Activated T-helper 1 cell treated with anti-CD3 and anti-CD28 coated beads, Interleukin-12 subunit alpha, Interleukin-12 subunit beta, Interleukin-2, Interleukin-4 antibody, amounts not matched to agents 30 ng/mL and 10 ng/mL and 1 ng/mL, durations not matched to agents 14 hours and 24 hours and 36 hours (primary cell): ENCODE measurements around the gene RNF138. TPM values are rescaled to one million over a fixed set of nuclear protein-coding genes. Genes with fewer than 3 reads are reported as not detected.
"Not testable (repeated sequence)": the region's sequence is repeated elsewhere in the genome, so short reads cannot be mapped to it uniquely, and the experiment has no call there.

Experiments
- DNase-seq: peaks from one replicate; pipeline ENCODE4 v3.0.0; 2021; ENCODE audit warnings: low spot score
- H3K27ac Mint-ChIP-seq: one replicate; pipeline ENCODE4 v1.8.0; 2021; ENCODE audit warnings: mild to moderate bottlenecking, mixed read lengths
- H3K27me3 Mint-ChIP-seq: one replicate; pipeline ENCODE4 v1.8.0; 2022; ENCODE audit warnings: mild to moderate bottlenecking, moderate library complexity, mixed read lengths; ENCODE audit not compliant: insufficient read depth
- H3K36me3 Mint-ChIP-seq: one replicate; pipeline ENCODE4 v1.8.0; 2021; ENCODE audit warnings: low read depth, mixed read lengths
- H3K4me1 Mint-ChIP-seq: one replicate; pipeline ENCODE4 v1.8.0; 2021; ENCODE audit warnings: low read depth, mixed read lengths
- H3K4me3 Mint-ChIP-seq: one replicate; pipeline ENCODE4 v1.8.0; 2021; ENCODE audit warnings: mild to moderate bottlenecking, moderate library complexity, mixed read lengths
- H3K9me3 Mint-ChIP-seq: one replicate; pipeline ENCODE4 v1.8.0; 2021; ENCODE audit warnings: mixed read lengths
- intact Hi-C: fragments of 100-400 bp; cut with micrococcal nuclease; formaldehyde crosslinking; loops from one replicate; pipeline ENCODE4 v1.15.1; 2024
- total RNA-seq: library from RNA; stranded (reverse); gene quantifications from 2 replicates; pipeline ENCODE4 v1.2.3, GENCODE V29; 2022

RNF138 gene
- total RNA-seq, 1 donor from 2014 or later: 80.5 TPM

DNA sequence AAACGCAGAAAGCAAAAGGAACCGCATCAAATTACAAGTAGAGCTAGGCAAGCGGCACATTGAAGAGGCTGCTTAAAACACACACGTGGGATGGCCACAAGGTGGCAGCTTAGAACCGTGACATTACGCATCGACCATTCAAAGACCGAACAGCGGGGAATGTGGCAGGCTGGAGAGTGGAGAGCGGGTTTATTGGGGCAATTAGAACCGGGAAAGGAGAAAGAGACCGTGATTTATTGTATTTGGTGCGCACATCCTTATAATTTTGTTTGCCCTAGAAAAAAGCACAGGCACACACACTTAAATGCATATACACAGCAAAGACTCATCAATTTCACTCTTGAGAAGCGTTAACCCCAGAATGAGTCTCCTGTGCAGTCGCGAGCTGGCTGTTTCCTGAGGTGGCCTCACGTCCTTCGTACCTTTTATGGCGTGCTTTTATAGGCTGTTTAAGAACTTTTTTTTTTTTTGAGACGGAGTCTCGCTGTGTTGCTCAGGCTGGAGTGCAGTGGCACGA is 66.5 kb downstream of the RNF138 start:
- peaks cover 4% of the 10 kb centered on the region for H3K27me3 Mint-ChIP-seq
- intact Hi-C loops: loop anchor here (1.0 to 10.0 kb wide), 2 partner anchors 117 to 394 kb away; no protein-coding TSS in a partner anchor

DNA sequence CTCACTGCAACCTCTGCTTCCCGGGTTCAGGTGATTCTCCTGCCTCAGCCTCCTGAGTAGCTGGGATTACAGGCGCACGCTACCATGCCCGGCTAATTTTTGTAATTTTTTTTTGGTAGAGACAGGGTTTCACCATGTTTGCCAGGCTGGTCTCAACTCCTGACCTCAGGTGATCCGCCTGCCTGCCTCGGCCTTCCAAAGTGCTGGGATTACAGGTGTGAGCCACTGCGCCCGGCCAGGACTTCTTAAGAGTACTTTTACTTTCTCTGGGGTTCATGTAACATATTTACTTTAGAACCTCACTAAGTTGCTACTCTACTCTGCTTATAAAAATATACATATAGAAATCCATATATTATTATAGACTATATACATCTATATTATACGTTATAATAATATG is 67.0 kb downstream of the RNF138 start:
- not testable (repeated sequence) for H3K9me3 Mint-ChIP-seq, H3K27me3 Mint-ChIP-seq, H3K4me3 Mint-ChIP-seq, H3K27ac Mint-ChIP-seq, H3K4me1 Mint-ChIP-seq, DNase-seq, H3K36me3 Mint-ChIP-seq
- intact Hi-C loops: loop anchor here (1.0 to 10.0 kb wide), 2 partner anchors 116 to 394 kb away; no protein-coding TSS in a partner anchor

More for the DNA sequence above, 66.5 kb downstream of the RNF138 start:
- DNase-seq: peak; percentile 52
- peaks cover 3% of the 10 kb centered on the region for H3K9me3 Mint-ChIP-seq
- H3K36me3 Mint-ChIP-seq: no peaks in the 10 kb centered on the region
- H3K4me3 Mint-ChIP-seq: peak overlapping the region; percentile 62
- H3K27ac Mint-ChIP-seq: no peak overlapping the region
- peaks cover 8% of the 10 kb centered on the region for H3K4me1 Mint-ChIP-seq

DNA sequence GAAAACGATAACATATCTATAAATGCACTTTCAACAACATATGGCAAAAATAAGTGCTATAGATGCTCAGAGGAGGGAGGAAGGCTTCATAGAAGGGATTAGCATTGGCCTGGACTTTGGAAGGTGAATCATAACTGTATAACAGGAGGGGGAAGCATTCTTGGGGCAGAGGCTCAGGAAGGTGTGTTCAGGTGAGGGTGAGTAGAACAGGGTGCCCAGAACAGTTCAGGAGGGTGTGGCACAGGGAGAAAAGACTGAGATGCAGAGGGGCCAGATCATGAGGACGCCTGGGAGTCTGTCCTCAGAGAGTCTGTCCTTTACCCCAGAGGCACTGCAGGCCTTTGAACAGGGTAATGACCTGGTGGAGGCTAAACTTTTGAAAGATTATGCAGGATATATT is 68.9 kb downstream of the RNF138 start:
- peaks cover 6% of the 10 kb centered on the region for H3K4me1 Mint-ChIP-seq
- intact Hi-C loops: no loop called here
- no peak overlapping the region for H3K27ac Mint-ChIP-seq
- H3K9me3 Mint-ChIP-seq: no peaks in the 10 kb centered on the region
- peaks cover 4% of the 10 kb centered on the region for H3K27me3 Mint-ChIP-seq
- H3K4me3 Mint-ChIP-seq: no peak overlapping the region
- H3K36me3 Mint-ChIP-seq: no peaks in the 10 kb centered on the region
- DNase-seq: no peak

DNA sequence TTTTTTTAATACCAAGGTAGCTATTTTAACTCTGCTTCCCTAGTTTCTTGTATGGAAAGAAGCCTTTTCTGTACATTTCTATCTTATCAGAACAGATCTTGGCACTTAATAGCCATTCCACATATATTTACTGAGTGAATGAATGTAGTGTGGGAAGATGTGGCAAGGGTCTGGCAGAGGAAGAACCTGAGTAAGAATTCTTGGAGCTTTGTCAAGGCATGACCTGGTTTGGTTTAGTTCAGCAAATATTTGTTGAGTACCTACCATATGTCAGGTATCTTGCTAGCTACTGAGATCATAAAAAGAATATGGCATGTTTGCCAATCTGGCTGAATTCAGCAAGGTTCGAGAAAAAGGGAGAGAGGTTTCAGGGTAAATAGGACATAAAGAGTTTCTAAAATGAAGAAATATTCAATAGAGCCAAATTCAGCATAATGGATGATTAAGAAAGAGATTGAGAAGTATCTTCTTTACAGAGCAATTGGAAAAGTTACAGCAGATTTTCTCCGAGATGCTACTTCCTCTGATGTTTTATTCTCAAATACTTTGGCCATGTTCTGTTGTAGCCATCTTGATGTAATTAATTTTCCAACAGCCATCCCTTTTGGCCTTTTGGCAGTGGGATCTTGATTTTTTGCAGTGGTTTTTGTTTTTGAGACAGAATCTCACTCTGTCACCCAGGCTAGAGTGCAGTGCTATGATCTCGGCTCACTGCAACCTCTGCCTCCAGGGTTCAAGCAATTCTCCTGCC is 76.5 kb downstream of the RNF138 start:
- Mint-ChIP-seq H3K27ac (no peak overlapping the region), H3K27me3 (peaks cover 4% of the 10 kb centered on the region), H3K4me1 (no peaks in the 10 kb centered on the region), H3K4me3 (no peak overlapping the region), H3K9me3 (no peaks in the 10 kb centered on the region), H3K36me3 (no peaks in the 10 kb centered on the region)
- no peak for DNase-seq
- intact Hi-C loops: no loop called here

DNA sequence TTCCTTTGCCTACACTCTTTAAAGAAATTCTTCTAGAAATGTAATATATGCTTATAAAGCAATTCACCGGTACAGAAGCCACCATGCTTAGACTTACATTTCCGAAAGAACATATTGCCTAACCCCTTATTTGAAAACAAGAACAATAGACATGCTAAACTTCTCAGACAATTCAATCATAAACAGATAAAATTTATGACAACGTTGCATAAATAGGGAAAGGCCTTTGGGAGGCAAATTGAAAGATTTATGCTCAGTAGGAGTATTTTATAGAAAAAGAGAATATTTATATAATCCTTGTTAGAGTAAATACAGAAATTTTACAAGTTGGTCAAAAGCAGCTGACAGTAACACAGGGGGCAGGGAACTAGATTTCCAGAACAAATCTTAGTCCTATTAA is 82.0 kb downstream of the RNF138 start:
- H3K27ac Mint-ChIP-seq: no peak overlapping the region
- H3K36me3 Mint-ChIP-seq: no peaks in the 10 kb centered on the region
- H3K4me3 Mint-ChIP-seq: no peak overlapping the region
- intact Hi-C loops: no loop called here
- DNase-seq: no peak
- no peaks in the 10 kb centered on the region for H3K9me3 Mint-ChIP-seq
- H3K4me1 Mint-ChIP-seq: no peaks in the 10 kb centered on the region
- H3K27me3 Mint-ChIP-seq: peaks cover 4% of the 10 kb centered on the region

DNA sequence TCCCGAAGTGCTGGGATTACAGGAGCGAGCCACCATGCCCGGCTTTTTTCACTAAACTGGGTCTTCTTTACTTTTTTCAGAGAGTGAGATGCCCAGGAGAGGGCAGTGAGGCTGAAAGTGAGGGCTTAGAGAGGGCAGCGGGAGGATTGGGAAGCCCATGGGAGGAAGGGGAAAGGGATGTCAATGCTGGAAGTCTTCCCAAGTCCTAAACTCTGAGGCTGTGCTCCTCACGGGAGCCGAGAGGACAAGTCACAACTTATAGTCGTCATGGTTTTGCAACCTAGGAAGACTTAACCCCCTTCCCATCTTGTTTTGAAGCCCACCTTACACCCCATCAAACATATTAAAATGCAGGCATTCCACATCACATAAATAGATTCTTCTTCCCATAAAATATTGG is 83.0 kb downstream of the RNF138 start:
- DNase-seq: no peak
- intact Hi-C loops: no loop called here
- no peak overlapping the region for H3K27ac Mint-ChIP-seq
- no peaks in the 10 kb centered on the region for H3K9me3 Mint-ChIP-seq
- no peaks in the 10 kb centered on the region for H3K4me1 Mint-ChIP-seq
- peaks cover 4% of the 10 kb centered on the region for H3K27me3 Mint-ChIP-seq
- H3K4me3 Mint-ChIP-seq: no peak overlapping the region
- no peaks in the 10 kb centered on the region for H3K36me3 Mint-ChIP-seq

DNA sequence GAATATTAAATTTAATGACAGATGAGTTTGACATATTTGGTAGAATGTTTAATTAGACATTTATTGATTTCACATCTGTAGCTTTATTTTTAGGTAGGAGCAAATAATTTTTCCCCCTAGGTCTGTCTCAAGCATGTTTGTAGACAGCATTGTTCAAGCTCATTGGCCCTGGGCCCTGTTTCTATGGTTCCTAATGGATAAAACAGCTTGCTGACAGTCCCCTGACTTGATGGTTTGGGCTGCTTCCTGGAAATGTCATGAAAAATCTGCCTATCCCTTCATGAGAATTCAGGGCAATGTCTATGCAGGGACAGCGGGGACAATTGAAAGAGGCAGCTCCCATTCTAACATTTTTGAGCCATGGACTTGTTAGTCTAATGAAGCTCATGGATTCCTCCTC is 83.6 kb downstream of the RNF138 start:
- Mint-ChIP-seq H3K4me1 (no peaks in the 10 kb centered on the region), H3K4me3 (no peak overlapping the region), H3K36me3 (no peaks in the 10 kb centered on the region), H3K9me3 (no peaks in the 10 kb centered on the region), H3K27me3 (peaks cover 3% of the 10 kb centered on the region), H3K27ac (no peak overlapping the region)
- no peak for DNase-seq
- intact Hi-C loops: no loop called here

DNA sequence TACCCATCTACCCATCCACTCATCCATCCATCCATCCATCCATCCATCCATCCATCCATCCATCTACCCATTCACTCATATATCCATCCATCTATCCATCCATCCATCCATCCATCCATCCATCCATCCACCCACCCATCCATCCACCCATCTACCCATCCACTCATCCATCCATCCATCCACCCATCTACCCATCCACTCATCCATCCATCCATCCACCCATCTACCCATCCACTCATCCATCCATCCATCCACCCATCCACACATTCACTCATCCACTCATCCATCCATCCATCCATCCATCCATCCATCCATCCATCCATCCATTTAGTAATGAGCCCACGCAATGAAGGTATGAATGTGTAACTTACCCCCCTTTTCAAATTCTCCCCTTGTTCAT is 85.1 kb downstream of the RNF138 start:
- H3K4me1 Mint-ChIP-seq, DNase-seq, intact Hi-C loops, H3K4me3 Mint-ChIP-seq, H3K36me3 Mint-ChIP-seq, H3K27me3 Mint-ChIP-seq, H3K27ac Mint-ChIP-seq, H3K9me3 Mint-ChIP-seq: not testable (repeated sequence)

DNA sequence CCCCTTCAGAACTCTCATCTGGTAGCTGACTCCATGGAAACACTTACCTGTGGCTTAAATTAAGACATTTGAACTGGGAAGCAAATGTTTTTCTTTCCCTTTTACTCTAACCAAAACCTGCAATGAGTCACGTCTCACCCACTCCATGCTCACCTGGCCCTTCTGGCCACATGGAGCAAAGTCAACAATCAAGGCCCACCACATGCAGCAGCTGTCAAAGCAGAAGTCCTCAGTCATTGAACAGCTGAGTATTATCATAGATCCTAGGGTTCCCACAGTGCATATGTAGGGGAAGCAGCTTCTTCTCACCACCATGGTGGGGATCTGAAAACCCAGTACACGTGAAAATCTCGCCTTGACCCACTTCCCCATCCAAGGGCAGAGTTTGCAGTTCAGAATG is 85.9 kb downstream of the RNF138 start:
- intact Hi-C loops: no loop called here
- no peak for DNase-seq
- Mint-ChIP-seq H3K27me3 (no peaks in the 10 kb centered on the region), H3K4me3 (no peak overlapping the region), H3K4me1 (no peaks in the 10 kb centered on the region), H3K36me3 (no peaks in the 10 kb centered on the region), H3K27ac (no peak overlapping the region), H3K9me3 (no peaks in the 10 kb centered on the region)

Other genes with a start within 250 kb of the RNF138 start
- 36.7 and 41.6 TPM in 2 replicates for gene TRAPPC8, start 148.7 kb upstream of the RNF138 start, total RNA-seq
- gene RNF125, start 73.0 kb upstream of the RNF138 start, total RNA-seq: 32.2 and 34.6 TPM in 2 replicates
- 0.20 TPM in 1 of 2 replicates, not detected in the other for gene MEP1B, start 98.2 kb downstream of the RNF138 start, total RNA-seq